Heart left ventricle (tissue), 16 donors: Measurements from ENCODE around the gene LRMDA. TPM values are rescaled to one million over a fixed set of nuclear protein-coding genes. Genes with fewer than 3 reads are reported as not detected.

Experiments
- ATAC-seq, 4 donors: fragments of 200-7000 bp; cut with Tn5 transposase; one replicate each; pipeline ENCODE4 v1.9.1; 2020 to 2022; ENCODE audit warnings: moderate library complexity in 4 of 4, mild to moderate bottlenecking in 3 of 4, moderate number of reproducible peaks in 1 of 4
- DNase-seq, 5 donors: peaks; one replicate each; pipeline ENCODE4 v3.0.0-alpha.2; 2020
- H3K27ac ChIP-seq, 12 donors: fragments of 200-600 bp; sonication (generic) in 4 of 12; one replicate each; pipeline versions ENCODE4 v1.5.0 to v1.8.0; 2016 to 2022; ENCODE audit warnings: mild to moderate bottlenecking in 2 of 12
- H3K27me3 ChIP-seq, 9 donors: fragments of 200-600 bp; sonication (generic) in 2 of 9; one replicate each; pipeline versions ENCODE4 v1.5.1 to v1.8.0; 2016 to 2022; ENCODE audit warnings: mild to moderate bottlenecking in 3 of 9
- H3K36me3 ChIP-seq, 9 donors: fragments of 200-600 bp; sonication (generic) in 2 of 9; one replicate each; pipeline versions ENCODE4 v1.5.0 to v1.8.0; 2018 to 2022; ENCODE audit warnings: mild to moderate bottlenecking in 2 of 9
- H3K4me1 ChIP-seq, 12 donors: fragments of 200-600 bp; sonication (generic) in 4 of 12; one replicate each; pipeline versions ENCODE4 v1.5.0 to v1.8.0; 2016 to 2022; ENCODE audit warnings: mild to moderate bottlenecking in 3 of 12
- H3K4me3 ChIP-seq, 12 donors: fragments of 200-600 bp; sonication (generic) in 4 of 12; one replicate each; pipeline versions ENCODE4 v1.5.0 to v1.8.0; 2017 to 2022; ENCODE audit warnings: mild to moderate bottlenecking in 9 of 12, moderate library complexity in 4 of 12
- H3K9me3 ChIP-seq, 12 donors: fragments of 200-600 bp; sonication (generic) in 4 of 12; one replicate each; pipeline versions ENCODE4 v1.5.0 to v1.8.0; 2016 to 2022; ENCODE audit warnings: mild to moderate bottlenecking in 1 of 12
- CTCF ChIP-seq, 12 donors: fragments of 200-600 bp; sonication (generic) in 4 of 12; IDR thresholded peaks; one replicate each; pipeline versions ENCODE4 v1.5.0 to v1.8.0; 2018 to 2022; ENCODE audit warnings: antibody characterized with exemption in 12 of 12, mild to moderate bottlenecking in 5 of 12
- POLR2A ChIP-seq, 2 donors: fragments of 450-650 bp; IDR thresholded peaks; one replicate each; pipeline ENCODE4 v1.6.1; 2017; ENCODE audit warnings: antibody characterized with exemption in 2 of 2, mild to moderate bottlenecking in 2 of 2, moderate library complexity in 2 of 2
- WGBS, 4 donors: extraction: QIAGEN DNeasy Blood & Tissue Kit in 2 of 4; methylation state at CpG; one replicate each; pipeline versions ENCODE4 v1.1.5 to v1.1.7; 2013 to 2018; 5-methylcytosine and 5-hydroxymethylcytosine counted together
- intact Hi-C, 10 donors: fragments of 100-400 bp; cut with DNase I; formaldehyde crosslinking; loops; one replicate each; pipeline versions ENCODE4 v1.11.1 to v1.14.2; 2022
- polyA plus RNA-seq, 2 donors: library from polyadenylated mRNA; stranded (reverse); fragments of 200-250 nt; gene quantifications; one replicate each; pipeline ENCODE4 v1.2.3, GENCODE V29; 2013
- total RNA-seq, 9 donors: library from RNA; depleted of rRNA in 2 of 9; stranded (reverse); fragments of >200 nt in 2 of 9; fragmentation: NEBNext Ultra II Directional in 3 of 9; extraction: Animal tissue kit (Norgen Biotek cat#: 25700) in 3 of 9; gene quantifications; one replicate each; pipeline versions ENCODE4 v1.1.0 to v1.2.4, GENCODE V29; 2016 to 2023
- donor health status: ischemic (EF 13 %, LVEDD 7.1; RV severe dilation, severe dysfunction).
- donor health status: healthy with polysubstance abuse.
- donor health status: DM: no; HTN: yes; CAD: no.
- donor health status: DM: no; HTN: no; CAD: no.
- donor health status: ischemic (EF 25% LVEDD 6.9; RV normal size, moderate dysfunction).
- donor health status: ischemic (EF 25% LVEDD 5.7; RV mildly dilated, moderate dysfunction).
- donor health status: healthy.
- donor health status: DM: yes; HTN: yes; CAD: no.
- donor health status: ischemic (EF 35%, LVEDD 5.7; RV mildly dilated, moderate dysfunction).
- donor health status: nonischemic (EF 11% LVEDD 7.7; RV severe dilation, severe dysfunction).
- donor health status: DM: yes; HTN: yes; CAD: no.
- donor health status: PGD.
- donor health status: ischemic (EF 29% LVEDD 5.4; RV normal size, mild dysfunction).
- donor health status: nonischemic (EF 23%, LVEDD 6.1; RV moderate dilation, normal function).

LRMDA gene
- total and polyA plus RNA-seq, 11 donors: 2.4 to 34.4 (median 14.9) TPM

DNA sequence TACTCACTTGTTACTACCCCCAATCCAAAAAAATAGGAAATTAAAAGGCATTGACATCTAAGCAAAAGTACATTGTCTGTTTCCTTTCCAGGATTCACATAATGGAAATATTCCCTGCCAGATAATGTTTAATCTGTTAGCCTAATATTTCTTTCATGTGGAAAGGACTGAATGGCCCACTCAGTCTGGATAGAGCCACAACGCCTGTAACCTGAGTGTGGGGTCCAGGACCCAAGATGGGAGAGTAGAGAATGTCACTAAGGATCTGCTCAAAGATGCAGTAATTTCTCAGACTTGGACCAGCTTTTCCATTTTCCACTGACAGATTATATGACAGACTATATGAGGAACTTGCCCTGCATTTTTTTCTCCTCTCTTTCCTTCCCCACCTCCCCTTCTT is 1117.3 kb downstream of the LRMDA start:
- intact Hi-C loops: loop anchor here (5.0 to 10.0 kb wide), 16 partner anchors 106 to 1154 kb away; partner anchors contain the start of gene ZNF503 (in 5 of the 10)
- no peaks in the 10 kb centered on the region for H3K27me3 ChIP-seq
- H3K36me3 ChIP-seq: no peaks in the 10 kb centered on the region
- no peak overlapping the region for H3K27ac ChIP-seq
- 86 to 100% (median 93%) methylated on average over 1 of the region's 1 CpG for WGBS, 4 donors
- TF ChIP-seq CTCF (IDR thresholded peaks at IDR 0.05): no peak
- no peak for TF ChIP-seq POLR2A (IDR thresholded peaks at IDR 0.05)
- no peak overlapping the region for H3K4me3 ChIP-seq
- DNase-seq (no peak), ATAC-seq (no peak)
- peaks cover 0 to 24% (median 1%) of the 10 kb centered on the region in 12 donors for H3K4me1 ChIP-seq
- H3K9me3 ChIP-seq: no peaks in the 10 kb centered on the region

- peaks cover 0 to 28% (median 2%) of the 10 kb centered on the region in 12 donors for H3K4me1 ChIP-seq
- no peak overlapping the region for H3K4me3 ChIP-seq
- DNase-seq: no peak
- no peak overlapping the region for H3K27ac ChIP-seq
- intact Hi-C loops: loop anchor here (5.0 to 10.0 kb wide), 16 partner anchors 107 to 1154 kb away; partner anchors contain the start of gene ZNF503 (in 5 of the 10)
- 70 to 85% (median 75%) methylated on average over 3 of the region's 3 CpGs for WGBS, 4 donors
- H3K27me3 ChIP-seq: no peaks in the 10 kb centered on the region
- H3K9me3 ChIP-seq: no peaks in the 10 kb centered on the region
- ATAC-seq: no peak
- no peak for TF ChIP-seq POLR2A (IDR thresholded peaks at IDR 0.05)
- TF ChIP-seq CTCF (IDR thresholded peaks at IDR 0.05): no peak
- no peaks in the 10 kb centered on the region for H3K36me3 ChIP-seq
Measured at GRCh38 chr10:76549171-76549570, 1117.7 kb downstream of the LRMDA start.

DNA sequence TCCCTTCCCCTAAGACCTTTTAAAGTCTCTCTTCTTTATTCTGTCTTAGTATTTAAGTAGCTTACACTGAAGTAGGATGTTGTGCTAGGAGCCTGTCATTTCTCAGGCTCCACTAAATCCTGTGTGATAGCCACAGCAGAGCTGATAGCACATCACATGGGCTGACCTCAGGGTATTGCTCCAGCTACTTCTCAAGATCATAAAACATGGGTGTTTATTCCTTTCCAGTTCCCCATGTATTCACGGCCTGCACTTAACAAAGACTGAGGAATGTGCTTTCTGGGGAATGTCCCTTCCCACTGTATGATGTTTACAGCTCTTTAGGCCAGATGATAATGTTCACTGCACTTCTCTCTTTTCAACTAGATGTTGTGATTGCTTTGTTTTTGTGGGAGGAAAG is 1119.4 kb downstream of the LRMDA start:
- no peaks in the 10 kb centered on the region for H3K27me3 ChIP-seq
- no peak for ATAC-seq
- intact Hi-C loops: loop anchor here in 6 of 10 donors (5.0 to 10.0 kb wide), 4 partner anchors 246 to 434 kb away; no protein-coding TSS in a partner anchor

More for the DNA sequence above, 1119.4 kb downstream of the LRMDA start:
- H3K27ac ChIP-seq: peak overlapping the region in 1 of 12 donors; percentile 65
- H3K4me3 ChIP-seq: no peak overlapping the region
- no peak for DNase-seq
- 34 to 63% (median 47%) methylated on average over 1 of the region's 1 CpG for WGBS, 4 donors
- peaks cover 0 to 41% (median 8%) of the 10 kb centered on the region in 12 donors for H3K4me1 ChIP-seq
- H3K9me3 ChIP-seq: no peaks in the 10 kb centered on the region
- H3K36me3 ChIP-seq: no peaks in the 10 kb centered on the region
- TF ChIP-seq POLR2A (IDR thresholded peaks at IDR 0.05) (no peak), CTCF (IDR thresholded peaks at IDR 0.05) (no peak)
